Stomach (tissue), 9 donors: ENCODE measurements around the gene SMYD3. TPM values are rescaled to one million over a fixed set of nuclear protein-coding genes. Genes with fewer than 3 reads are reported as not detected.

Experiments used
- DNase-seq, 2 donors: peaks; one replicate each; pipeline versions ENCODE4 v3.0.0 to v3.0.0-alpha.2; 2013 to 2019
- H3K27ac ChIP-seq, 5 donors: fragments of 200-600 bp in 4 of 5; sonication (generic) in 4 of 5; one replicate each; pipeline ENCODE4 v1.5.1; 2013 to 2019; ENCODE audit warnings: mild to moderate bottlenecking in 1 of 5, moderate library complexity in 1 of 5
- H3K27me3 ChIP-seq, 3 donors: fragments of 200-600 bp; sonication (generic); one replicate each; pipeline ENCODE4 v1.5.1; 2017 to 2019; ENCODE audit warnings: mixed run types in 1 of 3
- H3K36me3 ChIP-seq, 4 donors: fragments of 200-600 bp; sonication (generic); 1 replicate in 3 of 4; 2 replicates in 1 of 4; pipeline ENCODE4 v1.5.1; 2016 to 2019
- H3K4me1 ChIP-seq, 4 donors: fragments of 200-600 bp; sonication (generic); one replicate each; pipeline ENCODE4 v1.5.1; 2016 to 2019
- H3K4me3 ChIP-seq, 4 donors: fragments of 200-600 bp; sonication (generic) in 3 of 4; one replicate each; pipeline ENCODE4 v1.5.1; 2016 to 2019; ENCODE audit warnings: mild to moderate bottlenecking in 1 of 4
- H3K9me3 ChIP-seq, 4 donors: fragments of 200-600 bp; sonication (generic); one replicate each; pipeline ENCODE4 v1.5.1; 2016 to 2019
- CTCF ChIP-seq, 7 experiments: fragments of 450-650 bp in 4 of 7; fragments of 200-600 bp in 3 of 7; sonication (generic) in 3 of 7; IDR thresholded peaks; one replicate each; pipeline ENCODE4 v1.5.1; 2016 to 2019; ENCODE audit warnings: antibody characterized with exemption in 7 of 7, control low read depth in 2 of 7, mild to moderate bottlenecking in 1 of 7
- EP300 ChIP-seq: sonication (generic); formaldehyde crosslinking; IDR thresholded peaks from one replicate; pipeline ENCODE4 v1.6.1; 2017; ENCODE audit warnings: antibody characterized with exemption
- POLR2A ChIP-seq, 4 donors: fragments of 450-650 bp; IDR thresholded peaks; one replicate each; pipeline ENCODE4 v1.6.1; 2016; ENCODE audit warnings: antibody characterized with exemption in 4 of 4, control low read depth in 2 of 4, mild to moderate bottlenecking in 1 of 4, moderate library complexity in 1 of 4
- POLR2AphosphoS5 ChIP-seq, 3 donors: sonication (generic); formaldehyde crosslinking; IDR thresholded peaks; one replicate each; pipeline ENCODE4 v1.6.1; 2016; ENCODE audit warnings: antibody characterized with exemption in 3 of 3
- WGBS, 5 donors: extraction: QIAGEN DNeasy Blood & Tissue Kit in 3 of 5; methylation state at CpG; one replicate each; pipeline versions ENCODE4 v1.1.5 to v1.1.7; 2013 to 2018; 5-methylcytosine and 5-hydroxymethylcytosine counted together
- intact Hi-C: fragments of 100-400 bp; cut with DNase I; formaldehyde crosslinking; loops from one replicate; pipeline ENCODE4 v1.15.1; 2023; ENCODE audit warnings: low total_unique reads
- polyA plus RNA-seq, 3 donors: library from polyadenylated mRNA; stranded (reverse); fragments of 200-250 nt; gene quantifications; one replicate each; pipeline ENCODE4 v1.2.3, GENCODE V29; 2013
- total RNA-seq, 5 donors: library from RNA; depleted of rRNA; stranded (reverse); fragments of >200 nt; gene quantifications; one replicate each; pipeline versions ENCODE4 v1.1.0 to v1.2.3, GENCODE V29; 2014 to 2016
- donor health status: healthy with polysubstance abuse.
- donor health status: Bipolar disorder and iron deficiency.
- donor health status: healthy.

Gene SMYD3
- total and polyA plus RNA-seq, 8 donors, result 6.4 to 196 (median 27.8) TPM

- TF ChIP-seq POLR2AphosphoS5 (IDR thresholded peaks at IDR 0.05), result no peak
- TF ChIP-seq EP300, result no peak
- TF ChIP-seq POLR2A (IDR thresholded peaks at IDR 0.05), result no peak
- TF ChIP-seq CTCF (IDR thresholded peaks at IDR 0.05), result no peak
- Histone ChIP-seq H3K27ac (no peak overlapping the region), H3K4me3 (no peak overlapping the region), H3K27me3 (no peaks in the 10 kb centered on the region), H3K4me1 (no peaks in the 10 kb centered on the region), H3K9me3 (peaks cover 0 to 10% (median 0%) of the 10 kb centered on the region in 4 donors), H3K36me3 (peaks cover 0 to 8% (median 2%) of the 10 kb centered on the region in 4 donors)
- WGBS, 5 donors, result 94 to 98% (median 95%) methylated on average over 25 of the region's 25 CpGs
- DNase-seq, result no peak
- intact Hi-C loops, result no loop called here
Observed at GRCh38 chr1:246146804-246147523, 360.1 kb downstream of the SMYD3 start.

GRCh38 chr1:246145900-246146299 lies 361.2 kb downstream of the SMYD3 start:
- Histone ChIP-seq H3K4me1 (no peaks in the 10 kb centered on the region), H3K27ac (no peak overlapping the region), H3K36me3 (peaks cover 0 to 8% (median 2%) of the 10 kb centered on the region in 4 donors), H3K4me3 (no peak overlapping the region), H3K9me3 (peaks cover 0 to 10% (median 0%) of the 10 kb centered on the region in 4 donors), H3K27me3 (no peaks in the 10 kb centered on the region)
- intact Hi-C loops, result no loop called here
- no peak for TF ChIP-seq EP300
- TF ChIP-seq POLR2AphosphoS5 (IDR thresholded peaks at IDR 0.05), result no peak
- no peak for TF ChIP-seq POLR2A (IDR thresholded peaks at IDR 0.05)
- no peak for TF ChIP-seq CTCF (IDR thresholded peaks at IDR 0.05)
- DNase-seq, result no peak
- 85 to 97% (median 96%) methylated on average over 4 of the region's 4 CpGs for WGBS, 5 donors

- Histone ChIP-seq H3K36me3 (peaks cover 0 to 8% (median 2%) of the 10 kb centered on the region in 4 donors), H3K4me3 (no peak overlapping the region), H3K27me3 (no peaks in the 10 kb centered on the region), H3K27ac (no peak overlapping the region), H3K9me3 (peaks cover 0 to 10% (median 0%) of the 10 kb centered on the region in 4 donors), H3K4me1 (no peaks in the 10 kb centered on the region)
- intact Hi-C loops, result no loop called here
- TF ChIP-seq POLR2AphosphoS5 (IDR thresholded peaks at IDR 0.05) (no peak), EP300 (no peak), POLR2A (IDR thresholded peaks at IDR 0.05) (no peak), CTCF (IDR thresholded peaks at IDR 0.05) (no peak)
- DNase-seq, result no peak
- 93 to 99% (median 95%) methylated on average over 3 of the region's 3 CpGs for WGBS, 5 donors
Observed at GRCh38 chr1:246144931-246145330, 362.1 kb downstream of the SMYD3 start.

GRCh38 chr1:246142320-246142893 lies 364.7 kb downstream of the SMYD3 start:
- H3K9me3 ChIP-seq, result no peaks in the 10 kb centered on the region
- H3K36me3 ChIP-seq, result peaks cover 0 to 2% (median under 1%) of the 10 kb centered on the region in 4 donors
- no peaks in the 10 kb centered on the region for H3K27me3 ChIP-seq
- H3K27ac ChIP-seq, result no peak overlapping the region
- intact Hi-C loops, result no loop called here
- DNase-seq, result no peak
- no peaks in the 10 kb centered on the region for H3K4me1 ChIP-seq
- TF ChIP-seq CTCF (IDR thresholded peaks at IDR 0.05) (no peak), POLR2AphosphoS5 (IDR thresholded peaks at IDR 0.05) (no peak), POLR2A (IDR thresholded peaks at IDR 0.05) (no peak), EP300 (no peak)
- 71 to 79% (median 78%) methylated on average over 10 of the region's 10 CpGs for WGBS, 5 donors
- H3K4me3 ChIP-seq, result no peak overlapping the region
